ENCODE results near the gene DDX31.
"Not testable (repeated sequence)": the region's sequence is repeated elsewhere in the genome, so short reads cannot be mapped to it uniquely, and the experiment has no call there.

Gene DDX31

DNA sequence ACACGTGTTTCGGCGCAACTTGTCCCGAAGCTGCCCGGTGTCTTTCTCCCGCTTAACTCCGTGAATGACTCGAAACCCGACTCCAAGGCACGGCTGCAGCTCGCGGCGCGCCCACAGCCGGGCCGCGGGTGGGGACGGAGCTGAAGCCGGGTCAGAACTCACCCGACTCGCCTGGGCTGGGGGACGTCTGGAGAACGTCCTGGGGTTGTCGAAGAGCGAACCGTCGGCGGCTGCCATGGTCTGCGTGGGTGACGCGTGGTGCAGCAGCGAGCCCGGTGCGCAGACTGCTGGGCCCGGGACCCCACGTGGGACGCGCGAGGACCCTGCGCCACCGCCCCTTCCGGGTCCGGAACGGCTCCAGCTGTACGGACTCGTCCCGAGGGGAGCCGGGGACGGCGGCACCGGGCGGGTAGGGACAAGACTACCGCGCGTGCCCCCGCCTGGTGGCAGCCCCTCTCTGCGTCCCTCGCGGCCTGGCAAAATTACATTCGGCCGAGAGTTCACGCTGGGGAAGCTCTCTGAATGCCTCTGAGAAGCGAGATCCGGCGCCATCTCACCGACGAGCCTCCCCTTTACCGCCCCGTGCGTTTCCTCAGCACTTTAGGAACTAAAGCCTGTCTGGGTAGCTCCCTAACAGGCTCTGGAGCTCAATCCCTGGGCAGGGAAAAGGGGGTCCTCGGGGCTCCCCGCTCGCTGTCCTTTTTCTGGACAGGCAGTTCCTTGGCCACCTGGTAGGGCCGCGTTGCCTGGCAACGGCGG, at the start of gene DDX31:
DDX31 (minus strand) TSS at position 286 of the 759 bp plus-strand sequence; CDS start at position 237, 49 bp downstream.
- DNase-seq = peak; percentile 89

DNA sequence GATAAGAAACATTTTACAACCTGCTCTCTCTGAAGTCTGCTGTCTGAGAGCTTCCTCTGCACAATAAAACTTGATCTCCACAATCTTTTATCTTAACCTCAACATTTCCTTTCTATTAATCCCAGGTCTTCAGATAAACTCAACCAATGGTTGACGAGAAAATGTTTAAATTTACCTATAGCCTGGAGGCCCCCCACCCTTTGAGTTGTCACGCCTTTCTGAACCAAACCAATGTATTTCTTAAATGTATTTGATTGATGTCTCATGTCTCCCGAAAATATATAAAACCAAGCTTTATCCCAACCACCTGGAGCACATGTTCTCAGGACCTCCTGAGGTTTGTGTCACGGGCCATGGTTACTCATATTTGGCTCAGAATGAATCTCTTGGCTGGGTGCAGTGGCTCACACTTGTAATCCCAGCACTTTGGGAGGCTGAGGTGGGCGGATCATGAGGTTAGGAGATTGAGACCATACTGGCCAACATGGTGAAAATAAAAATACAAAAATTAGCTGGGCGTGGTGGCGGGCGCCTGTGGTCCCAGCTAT, 48.7 kb upstream of the DDX31 start:
- not testable (repeated sequence) for DNase-seq

DNA sequence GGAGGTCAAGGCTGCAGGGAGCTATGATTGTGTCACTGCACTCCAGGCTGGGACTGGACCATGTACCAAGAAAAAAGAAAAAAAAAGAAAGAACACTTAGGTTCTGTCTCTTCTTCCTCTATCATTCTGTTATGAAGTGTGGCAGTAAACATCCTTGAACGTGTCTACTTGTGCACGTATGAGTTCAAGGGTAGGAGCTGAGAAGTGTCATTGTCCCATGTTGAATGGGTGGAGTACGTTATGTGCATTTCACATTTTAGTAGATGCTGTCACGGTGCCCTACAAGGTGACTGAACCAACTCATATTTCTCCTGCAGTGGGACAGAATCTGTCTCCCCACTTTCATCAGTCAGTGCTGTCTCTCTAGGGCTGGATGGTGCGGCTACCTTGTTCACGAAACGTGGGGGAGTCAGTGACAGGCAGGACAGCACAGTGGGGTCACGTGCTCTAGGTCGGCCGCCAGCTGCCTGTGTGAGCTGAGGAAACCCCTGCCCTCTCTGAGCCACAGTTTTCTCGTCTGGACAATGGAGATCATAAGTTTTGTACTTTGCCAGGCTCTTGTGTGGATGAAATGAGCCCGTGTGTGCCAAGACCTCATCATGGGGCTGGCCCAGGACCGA, 47.7 kb upstream of the DDX31 start:
- no peak for DNase-seq

DNA sequence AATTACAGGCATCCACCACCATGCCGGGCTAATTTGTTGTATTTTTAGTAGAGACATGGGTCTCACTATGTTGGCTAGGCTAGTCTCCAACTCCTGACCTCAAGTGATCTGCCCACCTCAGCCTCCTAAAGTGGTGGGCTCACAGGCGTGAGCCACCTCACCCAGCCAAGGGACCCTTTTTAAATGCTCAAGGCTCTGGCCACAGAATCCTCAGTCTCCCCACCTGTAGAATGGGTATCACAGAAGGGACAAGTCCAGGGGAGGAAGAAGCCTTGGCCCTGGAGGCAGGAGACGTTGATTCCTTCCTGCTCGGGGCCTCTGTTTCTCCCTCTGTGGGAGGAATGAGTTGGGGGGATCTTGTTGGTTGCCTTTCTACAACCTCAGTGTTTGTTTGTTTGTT, 46.2 kb upstream of the DDX31 start:
- DNase-seq = no peak

DNA sequence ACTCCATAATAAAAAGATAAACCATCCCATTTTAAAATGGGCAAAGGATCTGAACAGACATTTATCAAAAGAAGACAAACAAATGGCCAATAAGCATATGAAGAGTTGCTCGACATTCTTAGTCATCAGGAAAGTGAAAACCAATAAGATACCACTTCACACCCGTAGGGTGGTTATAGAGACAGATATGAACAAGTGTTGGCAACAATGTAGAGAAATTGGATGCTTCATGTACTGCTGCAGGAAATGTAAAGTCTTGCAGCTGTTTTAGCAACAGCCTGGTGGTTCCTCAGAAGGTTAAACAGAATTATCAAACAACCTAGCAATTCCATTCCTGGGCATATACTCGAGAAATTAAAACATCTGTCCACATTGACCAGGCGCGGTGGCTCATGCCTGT, 43.0 kb upstream of the DDX31 start:
- DNase-seq = no peak

DNA sequence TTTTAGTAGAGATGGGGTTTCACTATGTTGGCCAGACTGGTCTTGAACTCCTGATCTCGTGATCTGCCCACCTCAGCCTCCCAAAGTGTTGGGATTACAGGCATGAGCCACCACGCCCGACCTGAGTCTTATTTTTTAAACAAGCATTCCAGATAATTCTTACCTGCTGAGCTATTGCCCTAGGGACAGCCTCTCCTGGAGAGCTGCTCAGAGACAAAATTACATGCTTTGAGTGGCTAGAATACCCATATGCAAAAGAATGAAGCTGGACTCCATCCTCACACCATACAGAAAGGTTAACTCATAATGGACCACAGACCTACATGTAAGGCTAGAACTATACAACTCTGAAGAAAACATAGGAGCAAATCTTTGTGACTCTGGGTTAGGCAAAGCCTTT, 42.1 kb upstream of the DDX31 start:
- no peak for DNase-seq

DNA sequence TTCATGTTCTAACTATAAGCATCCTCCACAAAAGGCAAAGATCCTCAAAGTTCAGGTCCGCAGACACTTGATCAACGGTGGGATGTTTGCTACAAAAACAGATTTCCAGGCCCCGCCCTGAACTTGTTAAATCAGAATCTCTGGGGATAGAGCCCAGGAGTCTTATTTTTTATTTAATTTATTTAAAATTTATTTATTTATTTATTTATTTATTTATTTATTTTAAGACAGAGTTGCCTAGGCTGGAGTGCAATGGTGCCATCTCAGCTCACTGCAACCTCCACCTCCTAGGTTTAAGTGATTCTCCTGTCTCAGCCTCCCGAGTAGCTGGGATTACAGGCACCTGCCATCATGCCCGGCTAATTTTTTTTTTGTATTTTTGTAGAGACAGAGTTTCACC, 41.4 kb upstream of the DDX31 start:
- not testable (repeated sequence) for DNase-seq

DNA sequence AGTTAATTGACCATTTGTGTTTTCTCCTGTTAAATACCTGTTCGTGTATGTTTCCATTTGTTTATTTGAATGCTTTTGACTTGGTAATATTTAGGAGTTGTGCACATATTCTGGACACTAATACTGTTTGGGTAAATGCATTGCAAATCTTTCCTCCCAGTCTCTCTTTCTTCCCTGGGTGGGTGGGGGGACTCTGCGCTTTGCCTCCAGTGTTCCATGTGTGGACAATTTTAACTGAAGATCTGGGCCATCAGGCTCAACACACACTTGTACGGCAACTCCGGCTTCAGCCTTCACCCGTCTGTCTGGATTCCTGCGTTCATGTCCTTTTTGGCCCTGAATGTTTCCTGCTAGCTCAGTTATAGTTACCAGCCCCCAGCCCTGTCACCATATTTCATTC, 40.5 kb upstream of the DDX31 start:
- DNase-seq = no peak

DNA sequence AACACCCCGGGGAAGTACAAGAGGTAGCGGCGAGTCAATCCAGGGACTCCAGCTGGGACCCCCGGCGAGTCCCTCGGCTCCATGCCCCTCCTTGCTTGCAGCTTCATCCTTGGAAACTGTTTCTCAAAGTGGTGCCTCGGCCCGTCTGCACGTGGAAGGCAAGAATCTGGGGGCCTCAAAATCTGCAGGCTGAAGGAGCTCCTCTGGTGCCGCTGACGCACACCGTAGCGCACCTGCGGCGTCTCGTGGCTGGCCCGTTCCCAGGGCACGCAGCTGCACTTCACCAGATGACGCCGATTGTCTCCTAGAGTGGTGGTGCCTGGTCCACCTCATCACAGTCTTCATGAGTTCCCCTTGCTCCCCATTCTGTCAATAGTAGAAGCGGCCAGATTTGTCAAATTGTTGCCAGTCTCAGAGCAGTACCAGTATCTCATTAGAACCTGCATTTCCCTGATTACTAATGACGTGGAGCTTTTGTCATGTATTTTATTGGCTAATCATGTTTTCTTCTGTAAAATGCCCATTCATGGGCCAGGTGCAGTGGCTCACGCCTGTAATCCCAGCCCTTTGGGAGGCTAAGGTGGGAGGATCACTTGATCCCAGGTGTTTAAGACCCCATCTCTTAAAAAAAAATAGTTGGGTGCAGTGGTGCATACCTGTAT, 39.1 kb upstream of the DDX31 start:
- no peak for DNase-seq

DNA sequence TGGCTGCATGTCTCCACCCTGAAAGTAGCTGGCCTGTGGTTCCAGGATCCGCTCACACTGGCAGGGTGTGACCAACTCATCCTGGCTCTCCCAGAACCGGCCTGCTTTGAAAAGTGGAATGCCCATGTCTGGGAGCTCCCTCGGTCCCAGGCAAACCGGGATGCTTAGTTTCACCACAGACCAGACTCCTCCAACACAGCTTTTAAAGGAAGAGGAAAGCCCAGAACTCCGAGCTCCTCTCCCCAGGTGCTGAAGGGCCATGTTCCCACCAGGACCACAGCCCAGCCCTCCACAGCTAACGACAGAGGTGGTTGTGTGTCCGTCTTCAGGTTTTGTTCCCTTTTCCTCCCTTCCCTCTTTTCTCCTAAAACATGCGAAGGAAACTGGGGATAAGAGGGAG, 38.5 kb upstream of the DDX31 start:
- DNase-seq = no peak

DNA sequence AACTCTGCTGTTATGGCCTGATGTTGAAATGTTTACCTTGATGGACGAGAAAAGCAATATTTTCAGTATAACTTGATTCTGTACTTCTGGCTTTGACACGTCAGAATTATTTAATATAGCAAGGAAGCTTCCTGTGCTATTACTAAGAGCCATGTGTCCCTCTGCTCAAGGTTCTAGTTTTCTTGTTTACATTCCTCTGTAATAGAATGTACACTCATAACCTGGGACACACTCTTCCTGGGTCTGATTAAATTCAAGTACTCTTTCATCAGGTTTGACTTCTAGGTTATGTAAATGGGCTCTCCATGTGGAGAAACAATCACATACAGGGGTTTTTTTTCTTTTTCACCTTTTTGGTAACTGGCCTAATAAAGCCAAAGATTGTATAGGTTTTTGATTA, 33.6 kb upstream of the DDX31 start:
- DNase-seq = no peak

DNA sequence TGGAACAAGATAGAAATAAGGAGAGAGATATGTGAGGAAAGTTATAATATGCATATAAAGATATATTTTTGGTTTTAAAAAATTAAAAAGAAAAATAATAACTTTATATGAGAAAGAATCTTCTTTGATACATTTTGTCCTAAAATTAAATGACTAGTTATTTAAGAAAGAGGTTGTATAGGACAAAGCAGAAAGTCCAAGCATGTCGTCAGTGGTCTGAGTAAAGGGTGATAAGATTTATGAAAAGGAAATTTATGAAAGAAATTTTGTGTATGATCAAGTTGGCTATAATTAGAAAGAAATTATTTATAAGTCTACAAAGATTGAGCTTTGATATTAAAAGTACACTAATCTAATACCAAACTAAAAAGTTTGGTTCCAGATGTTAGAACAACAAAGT, 32.5 kb upstream of the DDX31 start:
- DNase-seq = no peak

DNA sequence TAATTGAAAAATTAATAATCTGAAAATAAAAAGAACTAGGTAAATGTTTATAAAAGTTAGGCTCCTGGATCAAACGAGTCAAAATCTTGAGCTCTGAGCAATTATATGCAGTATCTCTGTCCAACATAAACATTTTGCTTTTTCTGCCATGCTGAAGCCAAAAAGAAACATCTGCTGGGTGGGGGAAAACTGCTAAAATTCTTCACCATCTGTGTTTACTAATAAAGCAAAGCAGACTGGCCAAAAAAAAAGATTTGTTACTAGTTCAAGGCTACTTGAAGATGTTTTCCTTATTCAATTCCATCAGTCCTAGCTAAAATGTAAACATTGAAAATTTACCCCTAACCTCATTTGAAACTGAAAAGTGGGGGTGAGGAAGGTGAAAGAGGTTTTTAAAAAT, 30.2 kb upstream of the DDX31 start:
- no peak for DNase-seq

DNA sequence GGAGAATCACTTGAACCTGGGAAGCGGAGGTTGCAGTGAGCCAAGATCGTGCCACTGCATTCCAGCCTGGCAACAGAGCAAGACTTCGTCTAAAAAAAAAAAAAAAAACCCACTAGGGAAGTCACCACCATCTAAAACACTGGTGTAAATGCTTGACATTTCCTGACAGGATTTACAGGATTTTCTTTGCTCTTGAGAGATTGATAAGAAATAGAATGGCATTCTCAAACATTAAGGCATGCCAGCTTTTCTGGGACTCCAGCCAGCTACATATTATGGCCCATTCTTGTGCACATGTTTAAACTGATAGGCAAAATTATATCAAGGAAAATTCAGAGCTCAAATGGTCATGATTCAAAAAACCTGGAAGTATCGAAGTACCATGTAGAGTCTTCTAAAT, 29.2 kb upstream of the DDX31 start:
- DNase-seq = no peak

DNA sequence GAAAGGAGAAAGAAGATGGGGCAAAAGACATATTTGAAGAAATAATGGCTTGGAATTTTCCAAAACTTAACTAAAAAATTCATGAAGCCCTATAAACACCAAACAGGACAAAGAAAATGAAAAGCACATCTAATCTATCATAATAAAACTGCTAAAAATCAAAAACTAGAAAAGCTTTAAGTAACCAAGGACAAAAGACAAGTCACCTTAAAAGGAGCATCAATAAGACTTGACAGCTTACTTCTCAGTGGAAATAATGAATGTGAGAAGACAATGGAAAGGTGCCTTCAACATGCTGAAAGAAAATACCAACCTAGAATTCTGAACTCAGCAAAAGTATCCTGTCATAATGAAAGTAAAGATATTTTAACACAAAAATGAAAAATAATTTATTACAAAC, 27.4 kb upstream of the DDX31 start:
- DNase-seq = no peak

DNA sequence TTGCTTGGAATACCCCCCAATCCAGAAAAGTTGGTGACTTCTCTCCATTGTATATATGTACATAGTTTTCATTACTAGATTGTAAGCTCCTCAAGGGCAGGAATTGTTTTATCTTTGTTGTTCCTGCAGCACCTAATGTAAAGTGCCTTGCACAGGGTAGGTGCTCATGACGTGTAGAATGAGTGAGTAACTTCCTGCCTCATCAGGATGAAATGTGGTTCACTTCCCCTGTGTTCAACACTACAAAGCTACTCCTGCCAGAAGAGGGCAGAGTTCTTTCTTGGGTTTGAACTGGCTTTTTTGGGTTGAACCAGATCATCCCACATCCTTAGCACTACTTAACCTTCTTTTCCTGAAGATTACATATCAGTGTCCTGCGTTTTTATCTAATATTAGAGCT, 24.4 kb upstream of the DDX31 start:
- DNase-seq = peak; percentile 15 to 27

DNA sequence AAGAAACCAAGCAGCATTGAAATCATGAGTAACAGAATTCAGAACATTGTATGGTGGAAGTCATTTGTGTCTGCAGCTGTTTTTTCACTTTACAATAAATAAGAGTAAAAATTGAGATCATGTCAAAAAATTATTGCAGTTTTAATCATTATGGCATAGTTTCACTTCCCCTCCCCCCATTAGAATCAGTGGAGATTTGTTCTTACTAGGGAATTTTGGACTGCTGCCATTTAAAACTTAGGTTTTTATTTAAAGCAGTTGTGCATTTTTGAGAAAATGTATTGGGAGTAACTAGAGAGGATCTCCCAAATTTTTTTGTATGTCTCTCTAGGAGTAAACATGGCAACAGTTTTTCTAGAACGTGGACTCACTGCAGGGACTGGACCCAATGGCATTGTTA, 20.9 kb upstream of the DDX31 start:
- DNase-seq = no peak

DNA sequence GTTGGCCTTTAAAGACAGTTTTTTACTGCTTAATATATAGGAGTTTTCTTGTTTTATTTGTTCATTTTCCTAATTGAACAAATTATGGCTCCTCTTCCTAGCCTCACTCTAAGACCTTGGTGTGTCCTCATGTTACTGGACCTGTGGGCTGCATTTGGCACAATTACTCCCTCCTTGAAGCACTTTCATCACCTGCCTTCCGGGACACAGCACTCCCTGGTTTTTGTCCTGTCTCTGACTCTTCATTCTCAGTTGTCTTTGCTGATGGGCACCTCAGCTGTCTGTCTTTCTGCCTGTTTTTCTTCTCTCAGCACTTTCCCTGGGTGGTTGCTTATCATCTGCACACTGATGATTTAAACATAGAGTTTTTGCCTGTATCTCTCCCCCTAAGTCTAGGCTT, 14.1 kb upstream of the DDX31 start:
- DNase-seq = no peak

DNA sequence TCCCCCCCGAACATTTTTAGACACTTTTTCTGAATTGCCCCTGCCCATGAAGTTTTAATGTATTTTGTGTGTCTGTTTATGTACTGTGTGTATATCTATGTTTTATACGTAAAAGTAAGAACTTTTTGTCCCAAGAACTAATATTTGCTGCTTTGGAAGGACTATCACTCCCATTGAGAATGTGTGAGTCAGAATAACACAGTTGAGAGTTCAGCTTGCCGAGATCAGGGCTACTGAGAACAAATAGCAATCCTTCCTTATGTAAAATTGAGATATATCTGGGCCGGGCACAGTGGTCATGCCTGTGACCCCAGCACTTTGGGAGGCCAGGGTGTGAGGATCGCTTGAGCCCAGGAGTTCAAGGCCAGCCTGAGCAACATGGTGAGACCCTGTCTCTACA, 11.8 kb upstream of the DDX31 start:
- no peak for DNase-seq

DNA sequence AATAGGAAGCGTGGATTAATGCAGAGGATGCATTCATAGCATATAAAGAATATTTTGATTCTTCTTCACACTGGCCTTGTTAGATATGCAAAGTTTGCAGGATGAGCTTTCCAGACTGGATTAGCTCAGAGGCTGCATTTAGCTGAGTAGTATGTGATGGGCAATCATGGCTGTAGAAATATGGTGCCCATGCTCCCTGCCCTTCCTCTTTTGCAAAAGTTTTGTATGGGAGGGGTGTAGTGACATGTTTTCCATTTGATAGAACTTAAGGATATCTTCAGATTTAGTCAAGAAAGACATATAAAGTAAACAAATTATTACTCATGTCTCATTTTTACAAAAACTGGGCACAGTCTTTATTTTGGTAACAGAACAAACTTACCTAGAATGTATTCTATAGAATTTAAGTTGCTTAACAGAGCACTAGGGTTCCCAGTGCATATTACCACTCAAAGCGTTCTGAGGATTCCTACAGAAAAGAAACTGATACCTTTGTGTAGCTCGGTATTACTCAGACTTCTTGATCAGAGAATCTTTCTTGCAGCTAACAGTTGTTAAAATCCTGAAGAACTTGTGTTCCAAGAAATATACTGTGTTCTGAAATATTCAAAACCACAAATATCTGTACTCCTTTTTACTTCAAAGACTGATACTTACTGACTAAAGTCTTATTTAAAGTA, 10.3 kb upstream of the DDX31 start:
- no peak for DNase-seq

DNA sequence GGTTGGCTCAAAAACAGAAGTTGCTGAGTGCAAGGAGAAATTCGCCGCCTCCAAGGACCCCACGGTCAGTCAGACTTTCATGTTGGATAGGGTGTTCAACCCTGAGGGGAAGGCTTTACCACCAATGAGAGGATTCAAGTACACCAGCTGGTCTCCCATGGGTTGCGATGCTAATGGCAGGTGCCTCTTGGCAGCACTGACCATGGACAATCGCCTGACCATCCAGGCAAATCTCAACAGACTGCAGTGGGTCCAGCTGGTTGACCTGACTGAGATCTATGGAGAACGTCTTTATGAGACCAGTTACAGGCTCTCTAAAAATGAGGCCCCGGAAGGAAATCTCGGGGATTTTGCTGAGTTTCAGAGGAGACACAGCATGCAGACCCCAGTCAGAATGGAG, 8.2 kb upstream of the DDX31 start:
- no peak for DNase-seq

DNA sequence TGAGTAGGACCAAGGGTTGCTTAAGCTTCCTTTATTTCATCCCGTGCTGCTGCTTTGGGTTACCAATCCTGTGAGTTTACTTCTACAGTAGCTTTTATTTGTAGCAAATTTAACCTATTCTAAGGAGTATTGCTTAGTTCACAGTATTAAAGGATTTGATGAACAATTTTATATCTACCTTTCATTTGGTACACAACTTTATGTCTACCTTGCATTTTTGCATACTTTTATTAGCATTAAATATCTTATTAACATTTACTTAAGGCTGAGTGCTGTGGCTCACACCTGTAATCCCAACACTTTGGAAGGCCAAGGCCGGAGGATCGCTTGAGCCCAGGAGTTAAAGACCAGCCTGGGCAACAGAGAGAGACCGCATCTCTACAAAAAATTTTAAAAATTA, 4.7 kb upstream of the DDX31 start:
- DNase-seq = no peak

DNA sequence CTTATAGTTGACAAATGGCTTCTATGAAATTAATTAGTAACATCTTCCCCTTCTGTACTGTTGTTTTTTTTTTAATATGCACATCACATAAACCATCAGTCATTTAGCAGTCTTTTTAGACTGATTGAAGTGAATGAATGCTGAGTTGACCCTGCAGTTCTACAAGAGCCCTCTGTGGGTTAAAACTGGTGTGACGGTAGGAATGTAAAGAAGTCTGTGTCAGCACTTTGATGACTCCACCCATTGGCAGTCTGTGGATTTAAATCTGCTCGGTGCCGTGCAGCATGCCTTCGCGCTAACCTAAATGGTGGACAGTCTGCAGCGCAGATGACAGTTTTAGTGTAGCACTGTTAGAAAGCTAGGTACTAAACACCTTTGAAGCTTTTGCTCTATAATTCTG, 3.6 kb upstream of the DDX31 start:
- no peak for DNase-seq

DNA sequence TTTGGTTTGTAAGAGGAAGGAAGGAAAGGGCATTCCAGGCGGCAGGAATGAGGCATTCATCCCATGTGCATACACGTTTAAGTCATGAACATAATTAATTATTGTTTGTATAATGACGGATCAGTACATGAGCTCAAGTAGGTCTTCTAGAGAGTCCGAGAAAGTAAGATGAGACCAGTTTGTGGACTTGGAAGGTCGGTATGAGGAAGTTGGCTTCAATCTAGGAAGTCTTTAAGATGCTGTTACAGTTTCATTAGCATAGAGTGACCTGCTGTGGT, 2.6 kb upstream of the DDX31 start:
- DNase-seq = no peak
